Measurements from ENCODE around the gene UNC79.

Gene UNC79

DNA sequence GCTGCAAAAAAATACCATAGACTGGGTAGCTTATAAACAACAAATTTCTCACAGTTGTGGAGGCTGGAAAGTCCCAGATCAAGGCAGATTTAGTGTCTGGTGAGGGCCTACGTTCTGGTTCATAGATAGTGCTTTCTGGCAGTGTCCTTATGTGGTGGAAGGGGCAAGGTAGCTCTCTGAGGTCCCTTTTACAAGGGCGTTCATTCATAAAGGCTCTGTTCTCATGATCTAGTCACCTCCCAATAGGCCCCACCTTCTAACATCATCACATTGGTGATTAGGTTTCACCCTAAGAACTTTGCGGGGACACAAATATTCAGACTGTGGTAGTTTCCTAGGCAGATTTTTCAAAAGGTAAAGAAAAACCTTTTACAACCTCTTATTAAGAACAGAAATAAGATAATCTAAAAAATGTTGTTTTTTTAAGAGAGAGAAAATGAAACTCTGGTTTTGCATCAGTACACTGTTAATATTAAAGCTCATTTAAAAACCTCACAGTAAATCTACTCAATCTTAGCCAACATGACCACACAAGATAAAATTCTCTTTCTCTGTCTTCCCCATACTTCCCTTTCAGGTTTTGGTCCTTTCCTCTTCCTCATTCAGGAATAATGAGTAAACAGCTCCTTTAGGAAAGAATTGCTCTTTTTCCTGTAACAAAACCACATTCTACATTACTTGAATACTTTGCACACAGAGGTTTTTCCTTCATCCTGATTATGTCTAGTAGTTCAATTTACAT, 117.5 kb downstream of the UNC79 start:
- DNase-seq (ENCODE audit: low spot score) = no peak

DNA sequence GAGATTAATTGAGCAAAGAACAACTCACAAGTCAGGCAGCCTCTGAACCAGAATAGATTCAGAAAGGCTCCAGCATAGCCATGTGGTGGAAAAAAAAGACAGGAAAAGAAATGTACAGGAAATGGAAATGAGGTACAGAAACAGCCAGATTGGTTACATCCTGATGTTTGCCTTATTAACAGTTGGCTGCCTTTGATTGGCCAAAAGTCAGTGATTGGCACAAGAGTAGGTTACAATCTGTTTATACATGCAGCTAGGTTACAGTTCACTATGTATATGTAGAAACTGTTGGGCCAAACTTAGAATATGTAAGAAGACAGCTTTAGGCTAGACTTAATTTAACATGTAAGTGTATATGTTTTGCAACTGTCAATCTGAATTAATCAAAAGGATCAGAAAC, 118.9 kb downstream of the UNC79 start:
- DNase-seq (ENCODE audit: low spot score) = no peak

DNA sequence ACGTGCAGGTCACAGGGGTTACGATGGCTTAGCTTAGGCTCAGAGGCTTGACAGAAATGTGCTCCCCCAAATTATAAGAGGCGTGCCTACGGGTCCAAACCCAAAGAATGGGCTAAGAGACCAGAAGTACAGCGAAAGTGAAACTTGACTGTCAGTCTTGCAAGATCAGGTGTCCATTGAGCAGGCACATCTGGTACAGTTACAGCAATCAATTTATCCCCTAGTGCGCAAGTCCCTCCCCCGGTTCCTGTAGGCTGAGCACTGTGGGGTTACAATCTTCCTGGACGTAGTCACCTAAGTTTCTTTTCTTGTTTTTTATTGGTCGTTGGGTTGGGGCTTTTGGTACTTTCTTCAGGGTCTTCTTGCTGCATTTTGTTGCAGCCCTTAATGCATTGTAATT, 134.2 kb downstream of the UNC79 start:
- DNase-seq (ENCODE audit: low spot score) = no peak

DNA sequence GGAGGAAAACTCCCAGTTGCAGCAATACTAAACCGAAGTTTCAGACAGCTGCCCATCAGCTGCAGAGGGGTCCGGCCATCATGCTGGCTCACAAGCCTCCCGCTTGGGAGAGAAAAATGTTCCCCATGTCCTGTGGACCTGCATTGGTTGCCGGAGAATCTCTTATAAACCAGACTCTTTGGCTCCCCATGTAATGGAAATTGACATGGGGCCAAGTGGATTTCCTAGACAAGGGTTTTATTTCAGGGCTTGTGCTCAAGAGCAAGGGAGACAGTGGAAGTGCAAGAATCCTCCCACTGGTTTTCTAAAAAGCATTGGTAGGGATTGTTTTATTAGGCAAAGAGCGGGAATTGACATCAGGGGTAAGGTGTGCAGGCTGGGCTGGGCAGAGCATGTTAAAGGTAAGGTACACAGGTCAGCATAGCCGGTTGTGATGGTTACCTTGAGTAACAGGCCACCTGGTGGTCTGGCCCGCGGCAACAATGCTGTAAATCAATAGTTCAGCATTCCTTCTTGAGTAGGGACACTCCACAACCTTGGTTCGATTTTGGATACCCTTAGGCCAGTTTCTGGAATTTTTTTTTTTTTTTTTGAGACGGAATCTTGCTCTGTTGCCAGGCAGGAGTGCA, 135.4 kb downstream of the UNC79 start:
- no peak for DNase-seq (ENCODE audit: low spot score)

DNA sequence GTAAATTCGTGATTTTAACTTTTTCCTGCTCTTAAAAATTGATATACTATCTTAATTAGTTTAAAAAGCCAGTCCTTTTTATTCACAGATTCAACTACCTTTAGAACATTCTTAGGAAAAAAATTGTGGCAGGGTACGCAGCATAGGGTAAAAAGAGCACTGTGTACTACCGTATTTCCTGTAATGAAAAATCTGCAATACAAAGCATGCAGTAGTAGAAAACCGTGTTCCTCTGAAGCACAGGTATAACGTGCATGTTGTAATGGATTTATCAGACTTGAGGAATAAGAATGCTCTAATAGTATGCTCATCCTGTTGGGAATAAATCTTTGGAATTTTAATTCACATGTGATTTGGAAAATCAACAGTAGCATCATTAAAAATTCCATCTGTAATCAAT, 140.5 kb downstream of the UNC79 start:
- DNase-seq (ENCODE audit: low spot score) = no peak

DNA sequence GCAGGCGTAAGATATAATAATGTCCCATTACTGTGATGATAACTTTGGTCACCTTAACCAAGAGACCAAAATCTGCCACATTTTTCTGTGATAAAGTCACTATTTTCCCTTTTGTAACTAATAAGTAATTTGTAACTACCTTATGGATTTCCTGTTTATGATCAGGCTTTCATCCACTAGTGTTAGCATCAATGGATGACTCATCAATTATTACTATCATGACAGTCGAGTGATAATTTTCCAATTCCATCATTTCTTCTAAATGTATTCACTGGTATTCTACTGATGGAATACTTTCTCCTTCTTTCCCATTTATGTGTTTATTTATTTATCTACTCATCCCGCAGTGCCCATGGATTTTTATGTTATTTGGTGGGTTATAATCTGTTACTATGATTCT, 148.4 kb downstream of the UNC79 start:
- DNase-seq (ENCODE audit: low spot score) = no peak

DNA sequence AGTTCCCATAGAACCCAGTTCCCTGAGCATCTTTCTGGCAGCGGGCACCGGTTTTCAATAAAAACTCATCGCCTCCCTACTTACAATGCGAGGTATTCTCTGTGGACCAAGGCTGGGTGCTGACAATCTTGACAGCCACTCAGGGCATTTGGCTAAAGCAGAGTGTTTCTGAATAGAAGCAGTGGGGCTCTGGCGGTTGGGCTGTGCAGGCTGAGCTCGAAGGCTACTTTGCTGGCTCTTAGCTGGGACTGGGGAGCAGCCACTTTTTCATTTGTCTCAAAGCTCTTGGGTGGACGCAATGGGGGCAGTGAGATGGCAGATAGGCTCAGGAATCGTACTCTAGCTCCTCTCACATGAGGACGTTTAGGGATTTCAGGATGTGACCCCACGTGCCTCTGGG, 151.8 kb downstream of the UNC79 start:
- DNase-seq (ENCODE audit: low spot score) = no peak

DNA sequence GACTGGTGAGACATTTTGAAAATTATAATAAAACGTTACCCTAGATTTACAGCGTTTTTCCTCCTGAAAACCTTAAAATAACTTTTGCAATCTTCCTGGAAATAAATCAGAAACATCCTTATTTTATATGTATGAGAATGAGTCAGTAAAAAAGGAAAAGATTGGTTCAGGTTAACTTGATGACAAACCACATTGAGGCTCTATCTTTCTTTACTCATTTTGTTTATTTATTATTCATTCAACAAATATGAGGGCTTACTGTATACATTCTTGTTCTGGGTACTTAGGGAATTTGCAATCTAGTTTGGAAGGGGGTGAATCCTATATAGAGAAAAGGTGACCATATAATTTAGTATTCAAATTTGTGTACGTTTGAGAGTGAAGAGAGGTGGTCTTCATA, 156.6 kb downstream of the UNC79 start:
- DNase-seq (ENCODE audit: low spot score) = no peak

DNA sequence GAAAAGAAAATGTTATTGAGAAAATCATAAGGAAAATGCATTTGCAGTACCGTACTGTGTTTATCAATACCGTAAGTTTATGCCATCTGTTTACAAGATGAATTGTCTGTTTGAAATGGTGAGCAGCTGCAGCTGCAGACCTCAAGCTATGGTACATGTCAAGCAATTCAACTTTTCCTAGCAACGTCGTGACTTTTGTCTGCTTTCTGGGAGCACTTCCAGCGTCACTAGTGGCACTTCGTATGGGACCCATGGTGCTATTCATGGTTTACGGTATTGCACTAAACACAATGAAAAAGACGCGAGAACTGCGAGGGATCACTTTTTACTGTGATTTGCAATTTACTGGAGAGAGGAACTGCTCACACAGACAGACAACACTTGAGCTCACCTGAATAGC, 160.8 kb downstream of the UNC79 start:
- no peak for DNase-seq (ENCODE audit: low spot score)

DNA sequence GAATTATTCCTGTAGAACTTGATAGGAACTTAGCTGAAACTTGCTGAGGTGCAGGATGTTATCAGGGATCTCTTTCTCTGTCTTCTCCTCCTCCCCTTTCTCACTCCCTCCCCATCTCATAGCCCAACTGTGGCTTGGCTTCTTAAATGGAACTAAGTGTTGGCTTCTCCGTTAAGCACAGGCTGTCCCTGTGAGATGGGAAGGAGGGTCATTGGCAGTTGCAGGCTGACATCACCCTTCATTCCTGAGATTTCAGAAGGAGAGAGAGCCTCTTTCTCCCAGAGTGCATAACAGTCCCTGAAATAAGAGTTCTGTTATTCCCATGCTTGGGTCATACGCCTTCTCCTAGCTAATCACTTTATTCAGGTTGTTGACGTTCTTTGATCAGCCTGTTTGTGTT, 162.0 kb downstream of the UNC79 start:
- no peak for DNase-seq (ENCODE audit: low spot score)

DNA sequence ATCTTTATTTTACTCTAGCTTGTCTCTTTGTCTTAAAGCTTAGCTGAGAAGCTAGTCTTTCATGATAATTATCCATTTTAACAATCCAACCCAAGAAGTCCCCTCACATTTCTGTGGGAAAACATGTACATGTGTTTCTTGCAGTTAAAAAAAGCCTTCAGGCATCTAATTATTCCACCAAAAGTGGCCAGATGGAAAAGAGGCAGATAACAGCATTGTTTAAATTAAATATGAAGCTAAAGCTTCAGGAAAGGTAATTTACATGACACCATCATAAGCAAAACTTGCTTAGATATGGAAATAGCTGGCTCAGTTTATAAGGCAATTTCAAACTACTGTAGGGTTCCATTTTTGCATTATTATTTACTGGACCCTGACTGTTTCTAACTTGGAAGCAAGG, 175.4 kb downstream of the UNC79 start:
- no peak for DNase-seq (ENCODE audit: low spot score)

DNA sequence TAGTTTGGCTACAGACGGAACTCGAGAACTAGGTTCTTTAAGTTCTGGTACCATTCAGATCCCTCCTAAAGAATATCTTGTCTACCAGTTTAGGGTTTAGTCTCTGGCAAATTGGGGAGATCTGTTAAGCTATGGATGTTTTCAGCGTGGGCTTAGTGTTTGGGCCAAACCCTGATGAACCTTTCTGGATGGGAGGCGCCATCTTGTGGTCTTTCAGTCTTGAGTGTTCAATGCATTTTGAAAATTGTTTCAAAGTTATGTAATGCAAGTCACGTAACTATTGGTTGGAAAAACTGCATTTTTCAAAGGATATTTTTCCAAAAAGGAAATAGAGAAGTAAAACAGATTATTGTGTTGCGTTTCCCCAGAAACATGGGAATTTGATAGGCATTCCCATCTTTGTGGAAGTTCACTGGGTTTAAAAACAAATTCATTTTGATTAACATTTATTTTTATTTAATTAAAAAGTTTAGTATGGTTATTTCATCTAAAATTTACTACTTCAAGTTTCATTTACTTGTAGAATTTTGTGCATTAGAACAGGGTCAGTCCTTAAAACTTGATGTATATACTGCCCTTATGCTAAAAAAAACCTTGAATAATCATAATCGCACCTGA, 188.5 kb downstream of the UNC79 start:
- peak; percentile 56 for DNase-seq (ENCODE audit: low spot score)

DNA sequence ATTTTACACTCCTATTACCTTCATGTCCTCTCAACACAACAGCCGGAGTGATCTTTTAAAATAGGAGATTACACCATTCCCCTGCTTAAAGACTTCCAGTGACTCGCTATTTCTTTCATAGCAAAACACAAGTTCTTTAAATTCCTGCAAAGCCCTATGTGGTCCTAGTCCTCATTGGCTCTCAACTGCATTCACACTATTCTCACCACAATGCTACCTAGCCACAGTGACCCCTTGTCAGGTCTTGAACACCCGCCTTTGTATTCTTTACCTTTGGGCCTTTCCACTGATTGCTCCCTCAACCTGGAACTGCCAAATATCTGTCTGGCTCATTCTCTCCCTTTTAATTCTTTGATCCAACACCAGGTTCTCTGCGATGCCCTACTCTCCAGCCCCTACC, 197.3 kb downstream of the UNC79 start:
- DNase-seq (ENCODE audit: low spot score) = no peak

DNA sequence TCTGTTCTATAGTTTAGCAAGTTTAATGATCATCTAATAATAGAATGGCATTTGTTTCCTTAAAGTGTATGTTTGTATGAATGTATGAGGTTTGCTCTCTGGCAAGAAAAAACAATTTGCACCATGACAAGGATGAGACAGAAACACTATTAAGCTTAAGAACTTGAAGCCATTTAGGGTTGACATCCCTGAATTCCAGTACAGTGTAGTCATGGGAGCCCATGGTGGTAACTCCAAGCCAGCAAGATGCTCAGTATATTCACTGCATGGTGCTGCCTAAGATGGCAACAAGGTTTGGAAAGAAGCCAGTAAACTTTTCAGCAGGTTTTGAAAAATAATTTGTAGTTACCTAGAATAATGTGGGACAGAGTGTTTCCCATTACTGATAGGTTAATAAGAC, 198.9 kb downstream of the UNC79 start:
- DNase-seq (ENCODE audit: low spot score) = no peak

DNA sequence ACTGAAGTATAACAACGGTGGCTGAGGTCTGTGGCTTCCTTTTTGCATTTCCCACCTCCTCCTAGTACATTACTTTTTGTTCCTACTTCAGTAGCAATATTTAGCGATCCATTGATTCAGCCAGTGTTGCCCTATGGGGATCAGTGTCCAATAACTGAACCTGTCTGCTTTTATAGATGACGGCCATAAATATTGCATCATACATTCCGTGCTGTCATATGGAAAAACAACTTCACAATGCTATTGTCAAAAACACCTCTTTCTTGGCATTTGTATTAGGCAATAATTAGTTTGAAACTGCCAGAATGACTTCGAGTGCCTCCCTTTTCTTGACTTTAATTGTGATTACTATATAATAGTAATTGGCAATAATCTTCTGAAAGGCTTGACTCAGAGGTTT, 208.1 kb downstream of the UNC79 start:
- no peak for DNase-seq (ENCODE audit: low spot score)

DNA sequence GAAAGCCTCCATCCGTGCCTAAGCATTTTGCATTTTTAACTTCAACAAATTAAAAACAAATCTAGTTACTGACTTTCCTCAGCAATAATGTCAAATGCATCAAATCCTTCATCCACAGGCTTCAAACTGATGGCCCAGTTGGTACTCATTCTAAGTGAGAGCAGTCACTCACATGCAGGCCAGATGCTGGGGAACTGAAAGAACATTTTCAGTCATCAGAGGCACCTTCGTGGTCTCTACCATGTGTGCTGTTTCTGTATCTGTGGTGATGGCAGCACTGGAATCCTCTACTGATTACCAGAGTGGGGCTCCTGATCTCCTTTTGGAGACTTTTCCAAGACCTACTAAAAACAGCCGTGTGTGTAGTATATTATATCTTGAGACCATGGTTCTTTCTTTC, 212.4 kb downstream of the UNC79 start:
- DNase-seq (ENCODE audit: low spot score) = no peak

DNA sequence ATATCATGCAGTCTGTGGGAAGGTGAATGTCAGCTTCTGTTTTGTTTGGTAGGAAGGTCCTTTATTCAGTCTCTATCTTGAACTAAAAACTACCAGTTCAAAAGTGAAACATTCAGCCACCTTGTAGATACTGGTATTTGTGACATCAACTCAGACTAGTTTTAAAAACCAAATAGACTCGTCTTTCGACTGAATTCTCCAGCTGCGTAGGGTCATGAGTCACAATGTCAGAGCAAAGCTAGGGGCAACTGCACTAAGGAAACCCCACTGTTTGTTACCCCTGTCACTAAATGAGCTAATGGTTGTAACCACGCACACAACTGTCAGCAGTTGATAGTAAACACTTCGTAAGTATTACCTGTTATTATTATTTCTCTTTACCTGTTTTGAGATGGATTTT, 212.9 kb downstream of the UNC79 start:
- no peak for DNase-seq (ENCODE audit: low spot score)

DNA sequence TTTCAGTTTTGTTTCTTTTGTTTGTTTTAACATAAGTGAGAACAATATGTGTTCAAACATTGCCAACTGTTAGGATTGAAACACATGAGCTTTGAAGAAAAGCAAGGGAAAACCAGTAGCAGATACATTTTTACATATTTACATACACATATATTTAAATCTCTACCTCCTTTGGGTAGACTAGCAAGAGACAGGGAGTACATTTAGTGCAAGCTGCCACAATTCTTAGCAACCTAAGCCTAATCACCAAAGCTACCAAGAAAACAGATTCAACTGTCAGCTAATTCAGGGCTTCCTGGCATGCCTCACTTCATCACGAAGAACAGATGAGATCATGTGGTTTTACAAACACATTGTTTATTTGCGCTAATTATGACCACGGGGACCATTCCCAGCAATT, 214.5 kb downstream of the UNC79 start:
- no peak for DNase-seq (ENCODE audit: low spot score)

DNA sequence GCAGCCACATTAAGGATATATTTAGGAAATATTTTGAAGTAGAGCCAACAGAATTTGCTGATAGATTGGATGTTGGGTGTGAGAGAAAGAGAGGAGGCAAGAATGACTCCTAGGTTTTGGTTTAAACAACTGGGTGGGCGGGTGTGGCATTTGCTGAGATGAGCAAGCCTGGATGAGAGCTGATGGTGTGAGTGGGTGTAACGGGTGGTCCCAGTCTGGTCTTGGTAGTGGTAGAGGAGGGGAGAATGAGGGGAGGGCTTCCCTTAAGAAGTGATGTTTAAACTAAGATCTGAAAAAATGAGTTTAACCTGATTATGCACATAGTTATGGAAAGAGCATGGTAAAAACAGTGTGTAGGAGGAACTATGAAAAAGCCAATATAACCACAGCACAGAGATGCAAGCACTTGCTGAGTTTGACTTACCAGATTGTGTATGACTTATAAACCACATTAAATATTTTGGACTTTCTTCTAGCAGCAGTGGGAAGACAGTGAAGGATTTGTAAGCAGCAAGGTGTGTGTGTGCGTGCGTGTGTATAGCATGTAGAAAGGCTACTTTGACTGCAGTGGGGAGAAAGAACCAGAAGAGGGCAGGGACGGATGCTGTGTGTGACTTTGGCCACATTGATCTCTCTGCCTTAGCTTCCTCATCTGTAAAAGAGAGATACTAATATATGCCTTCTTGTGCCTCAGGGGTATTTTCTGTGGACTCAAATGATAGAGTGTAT, 217.9 kb downstream of the UNC79 start:
- DNase-seq (ENCODE audit: low spot score) = no peak

DNA sequence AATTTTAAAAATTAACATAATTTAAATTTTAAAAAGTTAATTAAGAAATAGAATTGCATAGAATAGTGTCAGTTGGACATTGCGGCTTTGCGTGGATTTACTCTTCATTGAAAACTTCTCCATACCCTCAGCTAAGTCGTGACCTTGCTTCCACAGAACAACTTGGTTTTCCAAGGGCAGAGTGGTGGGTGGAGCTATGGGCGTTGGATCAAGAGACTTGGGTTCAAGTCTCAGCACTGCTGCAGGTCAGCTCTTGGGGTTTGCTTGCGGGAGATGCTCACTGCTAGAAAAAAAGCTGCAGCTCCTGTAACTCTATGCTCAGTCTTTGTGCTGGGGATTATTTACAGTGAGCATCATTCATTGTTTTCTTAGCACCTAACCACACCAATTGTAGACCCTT, 223.9 kb downstream of the UNC79 start:
- no peak for DNase-seq (ENCODE audit: low spot score)

DNA sequence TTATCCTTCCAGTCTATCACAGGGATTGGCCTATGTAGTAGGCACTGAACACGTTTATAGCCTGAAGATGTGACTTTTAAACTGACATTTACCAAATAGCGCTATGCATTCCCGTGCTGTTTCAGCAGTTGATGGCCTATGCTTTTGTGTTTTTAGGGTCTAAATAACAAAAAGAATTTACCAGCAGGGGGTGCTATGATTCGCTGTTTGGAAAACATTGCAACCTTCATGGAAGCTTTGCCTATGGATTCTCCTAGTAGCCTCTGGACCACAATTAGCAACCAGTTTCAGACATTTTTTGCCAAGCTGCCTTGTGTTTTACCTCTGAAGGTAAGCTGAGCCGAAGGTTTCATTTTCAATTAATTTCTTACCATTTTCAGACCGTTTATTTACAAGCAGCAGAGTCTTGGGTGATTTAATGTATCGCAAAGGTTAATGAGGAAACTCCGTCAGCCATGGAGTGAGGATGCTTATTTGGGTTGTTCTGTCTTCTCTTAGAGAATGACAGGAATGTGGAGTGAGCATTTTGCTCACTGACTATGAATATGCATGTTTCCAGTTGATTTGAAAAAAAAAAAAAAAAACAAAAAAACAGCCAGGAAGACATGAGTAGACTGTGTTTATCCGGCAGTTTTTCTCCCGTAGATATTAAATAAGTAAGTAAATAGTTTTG, 224.5 kb downstream of the UNC79 start:
- peak; percentile 83 for DNase-seq (ENCODE audit: low spot score)

DNA sequence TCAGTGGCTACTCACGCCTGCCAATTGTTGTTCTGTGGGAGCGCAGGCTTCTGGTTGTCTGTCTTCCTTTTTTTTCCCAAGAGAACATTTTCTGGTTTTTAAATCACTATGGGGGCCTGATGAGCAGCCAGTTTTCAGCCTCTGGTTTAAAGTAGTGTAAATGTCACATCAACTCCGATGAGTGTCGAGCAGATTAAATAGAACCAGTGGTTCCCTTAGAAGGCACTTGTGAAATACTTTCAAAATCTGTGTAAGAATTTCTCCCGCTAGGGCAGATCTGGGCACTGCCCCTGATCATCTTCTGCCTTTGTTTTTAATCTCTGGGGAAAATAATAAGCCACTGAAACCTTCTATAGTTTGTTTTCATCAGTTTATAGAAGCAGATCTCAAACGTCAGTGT, 227.1 kb downstream of the UNC79 start:
- DNase-seq (ENCODE audit: low spot score) = no peak

Measured in putamen (tissue), 1 donor.